DND-41 (cell line): ENCODE results near the gene PAGR1.

Experiments
- ATAC-seq: fragments of 200-7000 bp; cut with Tn5 transposase; 3 replicates; pipeline ENCODE4 v1.9.1; 2021; ENCODE audit warnings: low read depth; ENCODE audit not compliant: insufficient read depth
- DNase-seq: peaks from one replicate; pipeline ENCODE4 v3.0.0-alpha.2; 2020
- H2AFZ ChIP-seq: 2 replicates; pipeline ENCODE4 v1.6.0; 2012; ENCODE audit warnings: low read depth, low read length
- H3K27ac ChIP-seq: 2 replicates; pipeline ENCODE4 v1.5.1; 2012; ENCODE audit warnings: low read length, inconsistent platforms
- H3K27me3 ChIP-seq: fragments of 200-600 bp; sonication (generic); 2 replicates; pipeline ENCODE4 v1.6.0; 2012; ENCODE audit warnings: low read length, mild to moderate bottlenecking, inconsistent platforms; ENCODE audit not compliant: insufficient read depth, poor library complexity
- H3K36me3 ChIP-seq: 2 replicates; pipeline ENCODE4 v1.5.1; 2012; ENCODE audit warnings: low read length, inconsistent platforms; ENCODE audit not compliant: insufficient read depth
- H3K4me1 ChIP-seq: 2 replicates; pipeline ENCODE4 v1.5.1; 2012; ENCODE audit warnings: mild to moderate bottlenecking, low read length; ENCODE audit not compliant: insufficient read depth
- H3K4me2 ChIP-seq: 2 replicates; pipeline ENCODE4 v1.6.0; 2012; ENCODE audit warnings: mild to moderate bottlenecking, moderate library complexity, low read length, inconsistent platforms; ENCODE audit not compliant: insufficient read depth
- H3K4me3 ChIP-seq, 2 experiments: fragments of 200-600 bp in 1 of 2; shearing (Covaris generic) in 1 of 2; 2 replicates each; pipeline ENCODE4 v1.5.1; 2012 to 2016; ENCODE audit warnings: inconsistent platforms in 2 of 2, low read length in 2 of 2, mild to moderate bottlenecking in 2 of 2, low read depth in 1 of 2, moderate library complexity in 1 of 2
- H3K79me2 ChIP-seq: 2 replicates; pipeline ENCODE4 v1.6.0; 2012; ENCODE audit warnings: low read length, inconsistent platforms; ENCODE audit not compliant: insufficient read depth
- H3K9ac ChIP-seq: 2 replicates; pipeline ENCODE4 v1.6.0; 2012; ENCODE audit warnings: low read depth, mild to moderate bottlenecking, inconsistent platforms, low read length, moderate library complexity
- H3K9me3 ChIP-seq: 2 replicates; pipeline ENCODE4 v1.5.1; 2012; ENCODE audit warnings: low read length, moderate library complexity, mild to moderate bottlenecking, inconsistent platforms; ENCODE audit not compliant: insufficient read depth, severe bottlenecking
- H4K20me1 ChIP-seq: 2 replicates; pipeline ENCODE4 v1.6.0; 2012; ENCODE audit warnings: low read length; ENCODE audit not compliant: insufficient read depth
- CTCF ChIP-seq: IDR thresholded peaks from 2 replicates; pipeline ENCODE4 v1.5.1; 2012; ENCODE audit warnings: borderline replicate concordance, low read length, moderate library complexity, mild to moderate bottlenecking; ENCODE audit not compliant: poor library complexity, severe bottlenecking; ENCODE audit errors: extremely low read depth
- EZH2 ChIP-seq: IDR thresholded peaks from 3 replicates; pipeline ENCODE4 v1.6.1; 2012; ENCODE audit warnings: borderline replicate concordance, low read depth, mild to moderate bottlenecking, moderate library complexity, low read length, inconsistent platforms; ENCODE audit not compliant: severe bottlenecking

Gene PAGR1

GRCh38 chr16:29804455-29805231 lies 11.3 kb upstream of the PAGR1 start:
- peaks cover 61% of the 10 kb centered on the region for H3K4me1 ChIP-seq
- H3K9me3 ChIP-seq = no peaks in the 10 kb centered on the region

GRCh38 chr16:29805232-29806098 lies 10.5 kb upstream of the PAGR1 start:
- peak overlapping the region; percentile 87 for H3K9ac ChIP-seq
- H3K27ac ChIP-seq = peak overlapping the region; percentile 99
- peak overlapping the region; percentile 86 for H3K4me2 ChIP-seq
- H3K79me2 ChIP-seq = peaks cover 51% of the 10 kb centered on the region
- no peaks in the 10 kb centered on the region for H3K9me3 ChIP-seq
- H2AFZ ChIP-seq = peak overlapping the region; percentile 62
- peaks cover 80% of the 10 kb centered on the region for H3K36me3 ChIP-seq
- no peaks in the 10 kb centered on the region for H3K27me3 ChIP-seq
- no peak for TF ChIP-seq EZH2
- TF ChIP-seq CTCF = peak; percentile 22
- H3K4me1 ChIP-seq = peaks cover 69% of the 10 kb centered on the region
- DNase-seq (peak; percentile 99), ATAC-seq (peak; percentile 80)
- peak overlapping the region; percentile 54 to 78; a peak in 3 of 4 replicates for H3K4me3 ChIP-seq
- H4K20me1 ChIP-seq = peaks cover 32% of the 10 kb centered on the region

More at GRCh38 chr16:29804455-29805231, 11.3 kb upstream of the PAGR1 start:
- Histone ChIP-seq H3K4me3 (peak overlapping the region; percentile 54 to 78; a peak in 3 of 4 replicates), H4K20me1 (peaks cover 24% of the 10 kb centered on the region), H3K9ac (peak overlapping the region; percentile 87), H3K4me2 (peak overlapping the region; percentile 86), H3K36me3 (peaks cover 79% of the 10 kb centered on the region), H2AFZ (peak overlapping the region; percentile 62), H3K79me2 (peaks cover 44% of the 10 kb centered on the region), H3K27me3 (no peaks in the 10 kb centered on the region), H3K27ac (peak overlapping the region; percentile 99)
- TF ChIP-seq EZH2 = no peak
- TF ChIP-seq CTCF = no peak
- DNase-seq (peak; percentile 34), ATAC-seq (peak; percentile 15; the same call in 2 of the 3 replicates)

GRCh38 chr16:29806099-29806579 lies 9.8 kb upstream of the PAGR1 start, which contains the start of gene MAZ:
Gene MAZ, plus strand, starts transcription at chr16:29806529. Its CDS starts 173 bp downstream, at chr16:29806702.
- H3K4me1 ChIP-seq = peaks cover 75% of the 10 kb centered on the region
- no peak for DNase-seq
- peak within 1 kb of the TSS; percentile 65 to 96 for H3K4me3 ChIP-seq
- H4K20me1 ChIP-seq = peaks cover 36% of the 10 kb centered on the region
- H3K79me2 ChIP-seq = peaks cover 52% of the 10 kb centered on the region
- H3K27me3 ChIP-seq = no peaks in the 10 kb centered on the region
- no peaks in the 10 kb centered on the region for H3K9me3 ChIP-seq
- no peak for TF ChIP-seq EZH2
- TF ChIP-seq CTCF = no peak
- H2AFZ ChIP-seq = 0 out of 2 replicates have a peak within 1 kb of the TSS, but pooled peaks have one; percentile 1
- H3K36me3 ChIP-seq = peaks cover 78% of the 10 kb centered on the region
- ATAC-seq = peak; percentile 13; the same call in 2 of the 3 replicates
- H3K9ac ChIP-seq = peak within 1 kb of the TSS; percentile 99
- H3K27ac ChIP-seq = peak within 1 kb of the TSS; percentile 99
- H3K4me2 ChIP-seq = peak within 1 kb of the TSS; percentile 96
